Neural cell (in vitro differentiated cells): ENCODE data around the gene ADGRL3.

Experiments used
- CTCF ChIP-seq: fragments of 450-650 bp; IDR thresholded peaks from 2 replicates; pipeline ENCODE4 v1.5.1; 2014; ENCODE audit warnings: antibody characterized with exemption, mild to moderate bottlenecking, moderate library complexity; ENCODE audit not compliant: poor library complexity, severe bottlenecking
- EP300 ChIP-seq: fragments of 450-650 bp; conservative IDR thresholded peaks from 2 replicates; pipeline ENCODE4 v1.6.1; 2014; ENCODE audit warnings: antibody characterized with exemption, mild to moderate bottlenecking, moderate library complexity; ENCODE audit not compliant: poor library complexity, severe bottlenecking
- EZH2 ChIP-seq: fragments of 200-600, 300-800 bp; shearing (Covaris generic), sonication (generic); IDR thresholded peaks from 2 replicates; pipeline ENCODE4 v1.6.1; 2014; ENCODE audit warnings: antibody characterized with exemption, low read length, borderline replicate concordance, mild to moderate bottlenecking; ENCODE audit not compliant: insufficient read depth, poor library complexity, severe bottlenecking
- POLR2AphosphoS5 ChIP-seq: IDR thresholded peaks from 2 replicates; pipeline ENCODE4 v1.6.1; 2012
- RAD21 ChIP-seq: fragments of 450-650 bp; conservative IDR thresholded peaks from 2 replicates; pipeline ENCODE4 v1.6.1; 2014; ENCODE audit warnings: antibody characterized with exemption, mild to moderate bottlenecking, moderate library complexity
- REST ChIP-seq: IDR thresholded peaks from 2 replicates; pipeline ENCODE4 v1.6.1; 2012; ENCODE audit warnings: borderline replicate concordance

DNA sequence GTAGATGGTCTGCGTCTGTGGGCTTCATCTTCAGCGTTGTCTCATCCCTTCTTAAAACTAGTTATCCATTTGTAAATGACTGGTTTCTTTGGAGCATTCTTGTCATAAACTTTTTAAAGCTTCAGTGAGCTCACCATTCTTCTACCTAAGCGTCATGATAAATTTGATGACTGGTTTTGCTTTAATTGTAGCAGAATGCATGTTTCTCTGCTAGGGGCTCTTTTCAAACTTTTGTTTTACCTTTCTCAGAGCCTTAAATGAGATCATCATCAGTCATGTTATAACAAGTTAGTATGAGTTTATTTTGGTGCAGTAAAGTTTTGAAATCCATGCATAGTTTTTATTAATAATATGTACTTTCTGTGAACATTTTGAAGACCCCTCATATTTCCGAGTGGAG lies 6.3 kb upstream of the ADGRL3 start:
- TF ChIP-seq POLR2AphosphoS5 (no peak), RAD21 (no peak), CTCF (no peak), REST (no peak), EP300 (no peak), EZH2 (no peak)
